Measurements from ENCODE around the gene MTCL1. TPM values are rescaled to one million over a fixed set of nuclear protein-coding genes. Genes with fewer than 3 reads are reported as not detected.
A peak's percentile ranks its signal among the peaks of the same experiment; 100 is the strongest.

Gene MTCL1
- total and polyA plus RNA-seq, 4 donors = 1.3 to 12.4 (median 3.7) TPM

GRCh38 chr18:8689517-8689916 is 15.8 kb upstream of the MTCL1 start:
- no peaks in the 10 kb centered on the region for H3K27me3 ChIP-seq (ENCODE audit: control insufficient read depth in 3 of 3, insufficient read depth in 3 of 3, low read length in 2 of 3)
- DNase-seq (no peak), ATAC-seq (ENCODE audit: insufficient read depth, low FRiP score) (no peak)
- peaks cover 0 to 15% (median 0%) of the 10 kb centered on the region in 5 donors for H3K4me1 ChIP-seq (ENCODE audit: control insufficient read depth in 5 of 5, insufficient read depth in 5 of 5, low read length in 5 of 5)
- TF ChIP-seq CTCF (IDR thresholded peaks at IDR 0.05; ENCODE audit: control extremely low read depth, extremely low read depth) = no peak
- H3K9ac ChIP-seq (ENCODE audit: insufficient read depth in 1 of 2, low read length in 2 of 2) = no peak overlapping the region
- H3K36me3 ChIP-seq (ENCODE audit: control insufficient read depth in 4 of 4, insufficient read depth in 4 of 4, low read length in 4 of 4) = no peaks in the 10 kb centered on the region
- WGBS, 2 donors = 92 to 95% methylated on average over 13 of the region's 13 CpGs
- H3K9me3 ChIP-seq (ENCODE audit: control insufficient read depth in 4 of 4, insufficient read depth in 3 of 4, low read length in 3 of 4) = peaks cover 0 to 2% (median 0%) of the 10 kb centered on the region in 4 donors
- H3K4me3 ChIP-seq = no peak overlapping the region
- H3K27ac ChIP-seq (ENCODE audit: low read depth in 1 of 2, low read length in 1 of 2) = no peak overlapping the region

- Histone ChIP-seq H3K27ac (ENCODE audit: low read depth in 1 of 2, low read length in 1 of 2) (no peak overlapping the region), H3K36me3 (ENCODE audit: control insufficient read depth in 4 of 4, insufficient read depth in 4 of 4, low read length in 4 of 4) (no peaks in the 10 kb centered on the region), H3K4me3 (no peak overlapping the region), H3K4me1 (ENCODE audit: control insufficient read depth in 5 of 5, insufficient read depth in 5 of 5, low read length in 5 of 5) (no peaks in the 10 kb centered on the region), H3K9ac (ENCODE audit: insufficient read depth in 1 of 2, low read length in 2 of 2) (no peak overlapping the region), H3K27me3 (ENCODE audit: control insufficient read depth in 3 of 3, insufficient read depth in 3 of 3, low read length in 2 of 3) (no peaks in the 10 kb centered on the region), H3K9me3 (ENCODE audit: control insufficient read depth in 4 of 4, insufficient read depth in 3 of 4, low read length in 3 of 4) (peaks cover 0 to 2% (median 0%) of the 10 kb centered on the region in 4 donors)
- no peak for DNase-seq
- no peak for TF ChIP-seq CTCF (IDR thresholded peaks at IDR 0.05; ENCODE audit: control extremely low read depth, extremely low read depth)
- 76 to 87% methylated on average over 10 of the region's 10 CpGs for WGBS, 2 donors
- ATAC-seq (ENCODE audit: insufficient read depth, low FRiP score) = no peak
Measured at GRCh38 chr18:8694891-8695290, 10.5 kb upstream of the MTCL1 start.

GRCh38 chr18:8695932-8696517 is 9.3 kb upstream of the MTCL1 start:
- DNase-seq = no peak
- WGBS, 2 donors = 76 to 82% methylated on average over 3 of the region's 3 CpGs
- H3K9me3 ChIP-seq (ENCODE audit: control insufficient read depth in 4 of 4, insufficient read depth in 3 of 4, low read length in 3 of 4) = peaks cover 0 to 2% (median 0%) of the 10 kb centered on the region in 4 donors
- H3K27ac ChIP-seq (ENCODE audit: low read depth in 1 of 2, low read length in 1 of 2) = no peak overlapping the region
- no peaks in the 10 kb centered on the region for H3K4me1 ChIP-seq (ENCODE audit: control insufficient read depth in 5 of 5, insufficient read depth in 5 of 5, low read length in 5 of 5)
- ATAC-seq (ENCODE audit: insufficient read depth, low FRiP score) = no peak
- H3K4me3 ChIP-seq = no peak overlapping the region
- H3K9ac ChIP-seq (ENCODE audit: insufficient read depth in 1 of 2, low read length in 2 of 2) = no peak overlapping the region
- no peaks in the 10 kb centered on the region for H3K36me3 ChIP-seq (ENCODE audit: control insufficient read depth in 4 of 4, insufficient read depth in 4 of 4, low read length in 4 of 4)
- no peaks in the 10 kb centered on the region for H3K27me3 ChIP-seq (ENCODE audit: control insufficient read depth in 3 of 3, insufficient read depth in 3 of 3, low read length in 2 of 3)
- no peak for TF ChIP-seq CTCF (IDR thresholded peaks at IDR 0.05; ENCODE audit: control extremely low read depth, extremely low read depth)

GRCh38 chr18:8696749-8697211 is 8.6 kb upstream of the MTCL1 start:
- Histone ChIP-seq H3K36me3 (ENCODE audit: control insufficient read depth in 4 of 4, insufficient read depth in 4 of 4, low read length in 4 of 4) (no peaks in the 10 kb centered on the region), H3K9ac (ENCODE audit: insufficient read depth in 1 of 2, low read length in 2 of 2) (no peak overlapping the region), H3K9me3 (ENCODE audit: control insufficient read depth in 4 of 4, insufficient read depth in 3 of 4, low read length in 3 of 4) (no peaks in the 10 kb centered on the region), H3K4me1 (ENCODE audit: control insufficient read depth in 5 of 5, insufficient read depth in 5 of 5, low read length in 5 of 5) (peaks cover 0 to 4% (median 0%) of the 10 kb centered on the region in 5 donors), H3K27me3 (ENCODE audit: control insufficient read depth in 3 of 3, insufficient read depth in 3 of 3, low read length in 2 of 3) (no peaks in the 10 kb centered on the region), H3K27ac (ENCODE audit: low read depth in 1 of 2, low read length in 1 of 2) (no peak overlapping the region), H3K4me3 (no peak overlapping the region)
- ATAC-seq (ENCODE audit: insufficient read depth, low FRiP score) = peak; percentile 89
- DNase-seq = peak; percentile 53 to 65 (median 63)
- TF ChIP-seq CTCF (IDR thresholded peaks at IDR 0.05; ENCODE audit: control extremely low read depth, extremely low read depth) = peak; percentile 74
- WGBS, 2 donors = 0 to 1% methylated on average over 5 of the region's 5 CpGs

All from lung (tissue), 12 donors.